ENCODE measurements around the gene PIK3CB.
A peak's percentile ranks its signal among the peaks of the same experiment; 100 is the strongest.
"Not testable (repeated sequence)": the region's sequence is repeated elsewhere in the genome, so short reads cannot be mapped to it uniquely, and the experiment has no call there.

Gene PIK3CB

DNA sequence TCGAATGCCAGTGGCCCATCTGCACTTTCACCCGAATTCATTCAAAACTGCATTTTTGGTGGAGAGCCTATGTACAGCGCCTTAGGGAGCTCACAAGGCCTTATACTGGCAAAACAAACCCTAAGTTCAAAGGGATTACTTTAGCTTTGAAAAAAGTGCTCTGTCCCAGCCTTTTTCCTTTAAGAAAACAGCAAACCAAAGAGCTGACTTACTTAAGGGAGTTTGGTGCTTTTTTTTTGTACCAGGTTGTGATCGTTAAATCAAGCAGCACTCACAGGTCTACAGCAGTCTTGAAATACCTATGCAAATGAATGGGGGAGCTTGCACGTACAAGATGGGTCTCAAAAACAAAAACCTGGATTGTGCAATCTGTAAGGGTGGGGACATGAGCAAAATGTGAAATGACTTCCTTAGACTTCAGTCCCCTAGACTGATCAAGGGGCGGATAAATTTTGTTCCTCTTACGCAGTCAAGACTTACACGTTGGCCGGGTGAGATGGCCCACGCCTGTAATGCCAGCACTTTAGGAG, 11.6 kb upstream of the PIK3CB start:
- no peak for DNase-seq

DNA sequence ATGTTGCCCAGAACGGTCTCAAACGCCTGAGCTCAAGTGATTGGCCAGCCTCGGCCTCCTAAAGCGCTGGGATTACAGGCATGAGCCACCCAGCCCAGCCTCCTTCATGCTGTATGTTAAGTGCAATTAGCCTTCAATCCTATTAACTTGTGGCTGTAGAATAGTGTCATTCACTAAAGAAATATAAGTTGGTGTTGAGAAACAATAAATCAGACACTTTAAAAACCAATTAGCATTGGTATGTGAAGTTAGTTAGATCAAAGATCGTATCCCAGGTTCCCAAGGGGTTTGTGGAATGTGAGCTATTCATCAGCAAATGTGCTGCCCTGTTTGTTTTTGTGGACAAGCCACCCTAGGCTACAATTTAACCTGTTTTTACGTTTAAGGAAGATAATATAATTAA, 11.0 kb upstream of the PIK3CB start:
- peak; percentile 61 for DNase-seq

DNA sequence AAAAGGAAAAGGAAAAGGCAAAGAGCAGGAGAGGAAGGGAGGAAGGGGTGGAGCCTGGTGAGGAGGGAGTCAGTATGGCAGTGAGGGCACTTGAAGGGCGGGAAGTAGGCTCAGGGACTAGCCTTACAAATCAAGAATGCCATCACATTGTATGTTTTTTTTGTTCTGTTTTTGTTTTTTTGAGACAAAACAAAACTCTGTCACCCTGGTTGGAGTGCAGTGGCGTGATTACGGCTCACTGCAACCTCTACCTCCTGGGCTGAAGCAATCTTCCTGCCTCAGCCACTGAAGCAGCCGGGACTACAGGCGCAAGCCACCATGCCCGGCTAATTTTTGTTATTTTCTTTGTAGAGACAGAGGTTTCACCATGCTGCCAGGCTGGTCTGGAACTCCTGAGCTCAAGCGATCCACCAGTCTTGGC, 10.5 kb upstream of the PIK3CB start:
- no peak for DNase-seq

DNA sequence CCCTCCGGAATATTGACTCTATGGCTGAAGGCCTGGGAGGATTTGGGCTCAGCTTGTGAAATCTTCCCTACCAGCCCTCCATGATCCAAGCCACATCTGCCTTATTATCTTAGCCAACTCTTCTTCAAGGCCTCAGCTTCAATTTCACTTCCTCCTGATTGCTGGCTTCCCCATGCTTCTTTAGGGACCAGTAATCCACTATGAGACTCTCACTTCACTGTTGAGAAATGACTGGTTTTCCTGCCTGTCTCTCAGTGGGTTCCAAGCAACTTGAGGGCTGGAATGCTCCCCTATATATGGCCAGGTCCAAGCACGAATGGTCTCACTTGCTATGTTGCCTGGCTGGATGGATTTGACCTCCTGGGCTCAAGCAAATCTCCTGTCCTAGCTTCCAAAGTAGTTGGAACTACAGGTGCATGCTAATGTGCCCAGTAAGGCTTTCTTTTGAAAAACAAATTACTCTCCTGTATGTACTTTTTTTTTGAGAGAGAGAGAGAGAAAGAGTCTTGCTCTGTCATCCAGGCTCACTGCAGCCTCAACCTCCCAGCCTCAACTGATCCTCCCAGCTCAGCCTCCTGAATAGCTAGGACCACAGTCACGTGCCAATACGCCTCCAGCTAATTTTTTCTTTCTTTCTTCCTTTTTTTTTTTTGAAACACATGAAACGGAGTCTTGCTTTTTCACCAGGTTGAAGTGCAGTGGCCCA, 7.9 kb upstream of the PIK3CB start:
- DNase-seq = no peak

DNA sequence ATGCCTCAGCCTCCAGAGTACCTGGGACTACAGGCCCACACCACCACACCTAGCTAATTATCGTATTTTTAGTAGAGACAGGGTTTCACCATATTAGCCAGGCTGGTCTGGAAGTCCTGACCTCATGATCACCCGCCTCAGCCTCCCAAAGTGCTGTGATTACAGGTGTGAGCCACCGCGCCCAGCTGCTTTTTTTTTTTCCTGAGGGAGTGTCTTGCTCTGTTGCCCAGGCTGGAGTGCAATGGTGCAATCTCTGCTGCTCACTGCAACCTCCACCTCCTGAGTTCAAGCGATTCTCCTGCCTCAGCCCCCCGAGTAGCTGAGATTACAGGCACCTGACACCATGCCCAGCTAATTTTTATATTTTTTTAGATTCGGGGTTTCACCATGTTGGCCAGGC, 3.7 kb upstream of the PIK3CB start:
- DNase-seq = not testable (repeated sequence)

DNA sequence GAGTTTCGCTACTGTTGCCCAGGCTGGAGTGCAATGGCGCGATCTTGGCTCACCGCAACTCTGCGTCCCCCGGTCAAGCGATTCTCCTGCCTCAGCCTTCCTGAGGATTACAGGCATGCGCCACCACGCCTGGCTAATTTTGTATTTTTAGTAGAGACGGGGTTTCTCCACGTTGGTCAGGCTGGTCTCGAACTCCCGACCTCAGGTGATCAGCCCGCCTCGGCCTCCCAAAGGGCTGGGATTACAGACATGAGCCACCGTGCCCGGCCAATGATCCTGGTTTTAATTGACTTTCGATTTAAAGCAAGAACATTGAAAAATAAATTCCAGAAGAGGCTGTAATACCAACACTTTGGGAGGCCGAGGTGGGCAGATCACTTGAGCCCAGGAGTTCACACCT, 1.1 kb upstream of the PIK3CB start:
- DNase-seq = not testable (repeated sequence)

DNA sequence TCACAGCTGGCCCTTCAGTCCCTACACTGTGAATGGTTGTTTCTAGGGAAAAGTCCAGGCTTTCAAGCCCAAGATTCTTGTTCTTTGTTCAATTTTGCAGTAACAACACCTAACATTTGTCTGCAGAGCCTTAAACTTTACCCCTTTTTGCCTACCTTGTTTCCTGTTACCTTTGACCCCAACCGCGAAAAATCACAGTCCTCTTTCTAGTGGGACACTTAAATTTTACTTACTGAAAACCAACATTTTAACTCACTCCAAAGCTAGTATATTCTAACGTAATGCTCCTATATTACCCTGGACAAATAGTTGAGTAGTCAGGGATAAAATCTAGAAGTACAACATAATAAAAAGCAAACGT, 649 bp upstream of the PIK3CB start:
- no peak for DNase-seq

DNA sequence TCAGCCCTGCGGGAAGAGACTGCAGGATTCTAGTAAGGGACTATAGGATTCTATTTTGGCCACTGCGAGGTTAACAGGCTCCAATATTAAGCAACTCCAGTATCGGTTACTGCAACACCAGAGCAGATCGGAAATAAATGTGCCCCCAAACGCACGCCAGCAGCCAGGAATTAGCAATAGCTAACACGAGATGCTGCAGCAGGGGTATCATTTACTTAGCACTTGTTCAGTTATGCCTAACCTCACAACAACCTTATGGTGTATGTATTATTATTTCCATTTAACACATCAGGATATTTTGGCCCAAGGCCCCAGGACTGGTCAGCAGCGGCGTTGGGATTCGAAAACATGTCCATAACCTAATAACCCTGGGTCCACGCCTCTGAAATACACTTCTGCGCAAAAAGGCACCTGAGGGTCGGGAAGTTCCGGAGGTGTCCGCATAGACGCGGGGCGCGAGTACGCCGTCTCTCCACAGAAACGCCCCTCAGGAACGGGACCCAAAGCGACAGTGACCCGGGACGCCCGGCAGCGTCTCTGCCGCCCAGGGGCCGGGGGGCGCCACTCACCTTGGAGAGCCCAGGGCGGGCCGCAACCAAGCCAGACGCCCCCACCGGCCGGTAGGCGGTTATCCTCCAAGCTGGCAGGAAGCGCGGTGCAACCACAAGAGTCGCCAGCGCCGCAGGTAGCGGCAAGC, 681 bp downstream of the PIK3CB start:
- DNase-seq = no peak

DNA sequence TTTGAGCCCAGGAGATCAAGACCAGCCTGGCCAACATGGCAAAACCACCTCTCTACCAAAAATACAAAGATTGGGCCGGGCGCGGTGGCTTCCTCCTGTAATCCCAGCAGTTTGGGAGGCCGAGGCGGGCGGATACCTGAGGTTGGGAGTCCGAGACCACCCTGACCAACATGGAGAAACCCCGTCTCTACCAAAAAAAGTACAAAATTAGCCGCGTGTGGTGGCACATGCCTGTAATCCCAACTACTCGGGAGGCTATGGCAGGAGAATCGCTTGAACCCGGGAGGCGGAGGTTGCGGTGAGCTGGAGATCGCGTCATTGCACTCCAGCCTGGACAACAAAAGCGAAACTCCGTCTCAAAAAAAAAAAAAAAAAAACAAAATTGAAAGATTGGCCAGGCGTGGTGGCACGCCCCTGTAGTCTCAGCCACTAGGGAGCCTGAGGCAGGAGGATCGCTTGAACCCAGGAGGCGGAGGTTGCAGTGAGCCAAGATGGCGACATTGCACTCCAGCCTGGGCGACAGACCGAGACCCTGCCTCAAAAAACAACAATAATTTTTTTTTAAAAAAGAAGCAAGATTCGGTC, 2.2 kb downstream of the PIK3CB start:
- not testable (repeated sequence) for DNase-seq

DNA sequence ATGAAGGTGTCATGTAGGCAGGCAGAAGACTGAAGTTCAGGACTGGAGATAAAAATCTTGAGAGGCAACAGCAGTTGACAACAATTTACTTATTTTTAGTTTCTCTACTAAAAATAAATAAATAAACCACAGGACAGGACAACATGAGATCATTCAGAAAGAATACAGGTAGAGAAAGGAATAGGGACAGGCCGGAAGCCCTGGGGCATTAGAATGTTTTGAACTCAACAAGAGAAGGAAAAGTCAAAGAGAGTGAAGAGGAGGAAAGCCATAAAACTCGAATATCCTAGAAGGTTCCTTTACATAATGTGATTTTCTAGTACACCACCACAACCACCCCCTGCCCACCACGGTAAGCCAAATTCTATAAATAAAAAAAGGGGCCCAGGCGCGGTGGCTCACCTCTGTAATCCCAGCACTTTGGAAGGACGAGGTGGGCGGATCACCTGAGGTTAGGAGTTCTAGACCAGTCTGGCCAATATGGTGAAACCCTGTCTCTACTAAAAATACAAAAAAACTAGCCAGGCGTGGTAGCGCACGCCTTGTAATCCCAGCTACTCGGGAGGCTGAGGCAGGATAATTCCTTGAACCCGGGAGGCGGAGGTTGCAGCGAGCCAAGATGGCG, 4.7 kb downstream of the PIK3CB start:
- no peak for DNase-seq

DNA sequence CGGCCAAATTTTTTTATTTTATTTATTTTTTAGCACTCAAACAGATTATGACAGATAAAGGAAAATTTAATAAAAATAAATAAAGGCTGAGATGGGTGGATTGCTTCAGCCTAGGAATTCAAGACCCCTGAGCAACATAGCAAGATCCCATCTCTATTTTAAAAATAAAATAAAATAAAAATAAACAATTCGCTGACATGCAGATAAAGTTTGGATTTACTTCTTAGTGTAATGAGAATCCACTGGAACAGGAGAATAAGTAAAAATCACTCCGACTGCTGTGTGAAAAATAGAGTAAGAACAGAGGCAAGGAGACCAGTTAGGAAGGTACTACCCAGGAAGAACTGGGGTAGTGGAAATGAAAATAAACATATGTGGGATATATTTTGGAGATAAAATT, 5.6 kb downstream of the PIK3CB start:
- DNase-seq = no peak

DNA sequence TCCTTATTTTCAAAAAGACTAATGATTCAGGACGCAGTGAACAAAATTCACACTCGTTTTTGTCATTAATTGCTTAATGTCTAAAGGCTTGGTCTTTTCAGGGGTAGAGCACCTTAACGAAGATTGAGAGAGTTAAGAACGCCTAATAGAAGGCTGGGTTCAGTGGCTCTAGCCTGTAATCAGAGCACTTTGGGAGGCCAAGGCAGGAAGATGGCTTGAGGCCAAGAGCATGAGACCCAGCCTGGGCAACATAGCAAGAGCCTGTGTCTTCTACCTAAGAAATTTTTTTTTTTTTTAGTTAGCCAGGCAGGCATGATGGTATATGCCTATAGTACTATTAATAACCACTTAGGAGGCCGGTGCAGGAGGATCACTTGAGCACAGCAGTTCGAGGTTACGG, 7.5 kb downstream of the PIK3CB start:
- DNase-seq = no peak

DNA sequence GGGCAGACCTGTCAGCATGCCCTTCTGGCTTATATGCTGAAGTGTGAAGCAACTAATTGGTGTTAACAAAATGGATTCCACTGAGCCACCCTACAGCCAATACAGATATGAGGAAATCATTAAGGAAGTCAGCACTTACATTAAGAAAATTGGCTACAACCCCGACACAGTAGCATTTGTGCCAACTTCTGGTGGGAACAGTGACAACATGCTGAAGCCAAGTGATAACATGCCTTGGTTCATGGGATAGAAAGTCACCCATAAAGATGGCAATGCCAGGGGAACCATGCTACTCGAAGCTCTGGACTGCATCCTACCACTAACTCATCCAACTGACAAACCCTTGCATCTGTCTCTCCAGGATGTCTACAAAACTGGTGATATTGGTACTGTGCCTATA, 9.4 kb downstream of the PIK3CB start:
- DNase-seq = no peak

DNA sequence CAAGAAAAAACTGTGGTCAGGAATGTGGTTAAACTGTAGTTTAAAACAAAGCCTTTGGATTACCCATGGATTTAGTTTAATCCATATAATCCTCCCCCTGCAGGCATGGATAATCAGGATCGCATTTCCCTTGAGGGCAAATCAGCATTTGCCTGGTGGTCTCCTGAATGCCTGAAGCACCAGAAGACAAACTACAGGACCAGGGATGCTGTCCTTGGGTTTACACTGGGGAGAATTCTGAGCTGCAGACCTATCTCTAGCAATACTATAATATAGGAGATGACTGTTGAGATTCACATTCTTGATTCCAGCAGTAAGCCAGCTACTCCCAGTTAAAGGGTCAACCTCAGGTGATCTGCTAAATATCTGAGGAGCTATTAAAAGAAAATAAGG, 10.6 kb downstream of the PIK3CB start:
- DNase-seq = peak; percentile 62

DNA sequence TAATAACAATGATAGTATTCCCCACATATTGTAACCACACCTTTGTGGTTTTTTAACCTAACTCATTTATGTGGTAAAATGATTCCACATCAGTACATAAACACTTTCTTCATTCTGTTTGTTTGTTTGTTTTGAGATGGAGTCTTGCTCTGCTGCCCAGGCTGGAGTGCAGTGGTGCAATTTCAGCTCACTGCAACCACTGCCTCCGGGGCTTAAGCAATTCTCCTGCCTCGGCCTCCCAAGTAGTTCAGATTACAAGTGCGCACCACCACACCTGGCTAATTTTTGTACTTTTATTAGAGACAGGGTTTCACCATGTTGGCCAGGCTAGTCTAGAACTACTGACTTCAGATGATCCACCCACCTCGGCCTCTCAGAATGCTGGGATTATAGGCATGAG, 14.3 kb downstream of the PIK3CB start:
- DNase-seq = not testable (repeated sequence)

DNA sequence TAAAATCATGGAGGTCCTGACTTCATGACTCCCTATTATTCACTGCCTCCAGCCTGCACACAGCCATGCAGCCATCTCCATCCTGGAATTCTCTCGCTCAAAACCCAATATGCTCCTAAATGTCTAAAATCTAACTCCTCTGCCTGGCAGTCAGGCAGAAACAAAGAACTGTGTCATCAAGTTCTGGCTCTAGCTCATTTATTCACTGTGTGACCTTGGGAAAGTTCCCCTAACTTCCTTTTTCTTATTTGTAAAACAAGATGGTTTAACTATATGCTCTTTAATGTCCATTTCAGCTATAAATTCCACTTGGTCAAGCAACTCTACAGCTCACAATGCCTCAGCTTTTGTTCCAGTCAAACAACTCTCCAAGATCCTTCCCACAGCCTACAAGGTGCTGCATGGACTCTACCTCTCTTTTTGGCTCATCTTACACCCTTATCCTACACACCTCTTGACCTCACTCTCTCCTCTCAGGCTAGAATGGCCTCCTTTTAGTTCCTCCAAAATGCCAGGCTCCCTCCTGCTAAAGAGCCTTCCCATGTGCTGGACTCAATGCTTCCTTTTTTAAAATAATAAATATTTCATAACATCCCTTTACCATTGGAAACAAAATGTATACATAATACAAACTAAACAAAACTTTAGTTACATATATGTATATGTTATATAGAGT, 16.4 kb downstream of the PIK3CB start:
- DNase-seq = no peak

DNA sequence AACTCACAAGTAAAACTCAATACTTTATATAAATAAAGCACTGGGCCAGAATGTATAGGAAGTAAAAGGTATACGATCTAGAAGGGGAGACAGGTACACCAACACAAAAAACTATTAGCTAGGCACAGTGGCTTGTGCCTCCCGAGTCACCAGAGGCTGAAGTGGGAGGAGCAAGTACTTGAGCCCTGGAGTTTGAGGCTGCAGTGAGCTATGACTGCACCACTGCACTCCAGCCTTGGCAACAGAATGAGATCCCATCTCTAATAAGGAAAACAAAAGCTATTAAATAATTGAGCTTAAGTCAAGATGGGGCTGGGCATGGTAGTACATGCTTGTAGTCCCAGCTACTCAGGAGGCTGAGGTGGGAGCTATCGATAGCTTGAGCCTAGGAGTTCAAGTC, 17.0 kb downstream of the PIK3CB start:
- DNase-seq = no peak

DNA sequence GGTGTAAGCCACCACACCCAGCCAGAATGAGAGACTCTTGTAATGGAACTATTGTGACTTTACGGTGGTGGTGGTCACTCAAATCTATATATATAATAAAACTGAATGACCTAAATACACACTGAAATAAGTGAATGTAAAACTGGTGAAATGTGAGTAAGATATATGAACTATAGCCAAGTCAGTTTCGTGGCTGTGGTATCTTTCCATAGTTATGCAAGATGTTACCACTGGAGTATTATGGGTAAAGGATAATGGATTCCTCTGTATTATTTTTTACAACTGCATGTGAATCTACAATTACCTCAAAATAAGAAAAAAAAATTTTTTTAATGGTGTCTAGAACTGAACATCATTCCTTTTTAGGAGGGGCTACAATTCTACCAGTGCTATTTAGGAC, 21.9 kb downstream of the PIK3CB start:
- DNase-seq = no peak

DNA sequence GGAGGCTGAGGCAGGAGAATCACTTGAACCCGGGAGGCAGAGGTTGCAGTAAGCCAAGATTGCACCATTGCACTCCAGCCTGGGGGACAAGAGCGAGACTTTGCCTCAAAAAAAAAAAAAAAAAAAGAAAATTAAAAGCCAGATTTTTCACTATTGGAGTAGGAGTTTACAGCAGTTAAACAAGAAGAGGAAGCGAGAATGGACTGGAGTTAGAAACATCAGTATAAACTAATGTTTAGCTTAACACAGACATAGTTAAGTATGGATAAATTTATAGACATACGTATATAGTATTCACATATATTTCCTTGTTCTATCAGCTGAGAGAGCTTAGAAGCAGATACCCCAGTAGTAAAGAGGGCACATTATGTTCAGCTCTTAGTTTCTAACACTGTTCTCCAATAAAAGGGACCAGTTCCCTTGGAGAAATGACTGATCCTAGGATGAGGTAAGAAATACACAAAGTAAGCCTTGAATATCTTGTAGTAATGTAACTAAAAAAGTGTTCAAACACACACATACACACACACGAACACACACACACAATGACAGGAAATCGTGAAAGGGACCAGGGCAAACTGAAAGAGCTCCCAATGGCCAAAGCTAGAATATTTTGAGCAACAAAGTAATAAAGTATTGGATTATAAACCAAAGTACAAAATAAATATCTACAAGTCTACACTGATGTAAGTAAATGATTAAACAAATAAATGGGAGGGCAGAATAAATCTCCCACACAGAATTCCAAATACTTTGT, 25.1 kb downstream of the PIK3CB start:
- no peak for DNase-seq

DNA sequence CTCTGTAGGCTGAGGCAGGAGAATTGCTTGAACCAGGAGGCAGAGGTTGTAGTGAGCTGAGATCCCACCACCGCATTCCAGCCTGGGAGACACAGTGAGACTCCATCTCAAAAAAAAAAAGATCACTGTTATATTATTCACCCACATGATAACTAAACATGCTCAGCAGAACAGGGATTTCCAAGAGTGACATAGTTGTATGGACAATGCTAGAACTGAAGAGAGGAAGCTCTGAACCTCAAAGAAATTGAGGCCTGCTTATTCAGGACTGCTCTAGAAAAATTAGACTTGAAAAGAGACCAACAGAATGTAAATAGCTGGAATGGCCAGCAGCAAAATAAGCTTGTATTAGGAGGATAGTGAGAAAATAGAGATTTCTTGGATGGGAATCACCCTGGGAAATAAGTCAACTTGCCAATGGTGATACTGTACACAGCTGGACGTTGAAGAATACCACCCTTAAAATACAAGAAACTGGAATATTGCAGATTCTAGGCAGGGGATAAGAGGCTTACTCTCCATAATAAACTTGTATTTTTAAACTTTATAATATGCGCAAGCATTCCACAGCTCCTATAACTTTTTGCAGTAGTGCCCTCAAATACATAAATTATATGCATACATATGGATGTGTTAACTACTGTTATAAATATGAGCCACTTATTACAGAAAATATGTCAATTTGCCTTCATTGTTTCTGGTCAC, 28.2 kb downstream of the PIK3CB start:
- no peak for DNase-seq

DNA sequence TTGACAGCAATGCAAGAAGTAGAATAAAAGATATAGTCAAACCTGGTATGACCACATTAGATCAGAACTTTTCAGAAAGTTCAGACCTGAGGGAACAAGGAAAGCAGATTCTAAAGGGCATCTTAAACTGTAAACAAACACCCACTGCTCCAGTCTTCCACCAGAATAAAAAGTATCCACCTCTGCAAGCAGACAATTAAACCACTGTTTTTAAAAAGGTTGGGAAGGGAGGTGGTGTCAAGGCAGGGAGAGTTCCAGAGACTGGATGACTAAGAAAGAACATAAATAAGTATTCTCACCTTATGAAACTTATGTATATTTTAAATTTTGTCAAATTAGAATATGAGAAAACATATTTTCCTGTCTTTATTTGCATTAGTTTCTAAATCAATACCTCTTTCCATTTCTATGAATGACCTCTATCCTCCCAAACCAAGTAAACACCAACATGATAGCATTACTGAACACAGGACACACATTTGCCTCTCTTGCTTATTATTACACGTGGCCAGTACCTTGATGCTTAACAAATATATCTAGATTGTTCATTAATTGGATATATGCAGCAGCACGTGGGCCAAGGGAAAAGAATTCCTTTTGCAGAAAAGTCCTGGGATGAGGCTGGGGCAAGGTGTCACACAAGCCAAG, 31.6 kb downstream of the PIK3CB start:
- DNase-seq = no peak
